ENCODE measurements around the gene DBNDD2. TPM values are rescaled to one million over a fixed set of nuclear protein-coding genes. Genes with fewer than 3 reads are reported as not detected.

DBNDD2 gene, protein sequence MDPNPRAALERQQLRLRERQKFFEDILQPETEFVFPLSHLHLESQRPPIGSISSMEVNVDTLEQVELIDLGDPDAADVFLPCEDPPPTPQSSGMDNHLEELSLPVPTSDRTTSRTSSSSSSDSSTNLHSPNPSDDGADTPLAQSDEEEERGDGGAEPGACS
- total RNA-seq: 4.9 and 11.3 TPM in 2 replicates

DNA sequence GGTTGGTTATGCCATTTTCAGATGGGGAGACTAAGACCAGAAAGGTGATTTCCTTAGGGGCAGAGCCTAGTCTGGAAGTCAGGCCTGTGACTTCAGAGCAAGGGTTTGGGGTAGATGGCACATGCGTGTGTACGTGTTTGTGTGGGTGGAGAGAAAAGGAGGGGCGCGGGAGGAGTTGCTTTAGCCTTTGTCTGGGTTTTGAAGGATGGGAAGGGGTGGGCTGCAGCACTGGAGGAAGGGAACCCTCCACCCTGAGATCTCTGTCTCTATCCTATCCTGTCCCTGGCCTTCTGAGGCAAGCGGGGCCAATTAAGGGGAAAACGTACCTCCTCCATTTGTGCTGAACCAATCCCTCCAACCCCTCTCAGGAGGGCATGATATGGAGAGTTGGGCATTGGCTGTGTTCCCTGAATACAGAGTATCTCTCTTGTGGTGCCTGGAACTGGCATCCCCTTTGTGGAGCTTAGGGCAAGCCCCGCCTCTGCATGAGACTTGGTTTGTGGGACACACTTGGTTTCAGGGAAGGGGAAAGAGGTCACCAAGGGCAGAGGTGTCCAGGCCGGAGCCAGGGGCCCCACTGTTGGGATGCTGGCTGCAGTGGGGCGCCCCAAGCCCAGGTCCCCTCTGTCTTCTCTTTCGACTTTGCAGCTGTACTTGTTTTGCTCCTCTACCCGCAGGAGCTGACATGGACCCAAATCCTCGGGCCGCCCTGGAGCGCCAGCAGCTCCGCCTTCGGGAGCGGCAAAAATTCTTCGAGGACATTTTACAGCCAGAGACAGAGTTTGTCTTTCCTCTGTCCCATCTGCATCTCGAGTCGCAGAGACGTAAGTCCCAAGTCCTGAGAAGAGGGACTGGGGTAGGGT, at the start of gene DBNDD2:
TSS of gene DBNDD2 (plus strand) at position 507 of the 863 bp plus-strand sequence. CDS start at position 686, 179 bp downstream.

GRCh38 chr20:45362804-45363610, 45.1 kb upstream of the DBNDD2 start, which contains the start of gene SYS1:
Gene SYS1, plus strand, starts transcription at chr20:45363156. Its CDS starts 376 bp downstream, at chr20:45363532.

DNA sequence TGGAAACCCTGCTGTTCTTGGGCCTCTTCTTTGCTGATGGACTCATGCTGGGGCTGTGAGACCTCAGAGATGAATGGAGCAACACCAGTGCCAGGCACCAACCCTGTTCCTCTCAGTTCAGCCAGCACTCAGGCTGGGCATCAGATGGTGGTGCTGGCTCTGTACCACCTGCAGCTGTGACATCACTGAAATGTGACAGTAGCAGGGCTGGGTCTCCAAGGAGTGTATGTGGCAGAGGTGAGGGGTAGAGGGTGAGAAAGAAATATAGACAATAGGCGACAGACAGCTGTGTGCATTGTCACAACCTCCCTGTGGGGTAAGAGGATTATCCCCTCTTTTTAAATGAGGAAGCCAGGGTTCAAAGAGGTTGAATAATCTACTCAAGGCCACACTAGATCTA, 29.9 kb upstream of the DBNDD2 start, which contains the start of gene TP53TG5:
TSS of gene TP53TG5 (minus strand) at position 135 of the 400 bp plus-strand sequence. CDS start at position 46, 89 bp downstream.

GRCh38 chr20:45415822-45416637, 7.9 kb downstream of the DBNDD2 start, which contains the start of gene PIGT:
Gene PIGT, plus strand, starts transcription at chr20:45416141. Its CDS starts 16 bp downstream, at chr20:45416157.

Other genes with a start within 250 kb of the DBNDD2 start
- not detected in 2 replicates for gene PI3, start 233.4 kb upstream of the DBNDD2 start, total RNA-seq
- gene SEMG1, start 201.3 kb upstream of the DBNDD2 start, total RNA-seq: not detected in 2 replicates
- gene SEMG2, start 186.9 kb upstream of the DBNDD2 start, total RNA-seq: not detected in 2 replicates
- gene SLPI, start 153.7 kb upstream of the DBNDD2 start, total RNA-seq: not detected in 2 replicates
- not detected in 2 replicates for gene RBPJL, start 101.4 kb upstream of the DBNDD2 start, total RNA-seq
- not detected in 2 replicates for gene MATN4, start 100.0 kb upstream of the DBNDD2 start, total RNA-seq
- gene SDC4, start 59.9 kb upstream of the DBNDD2 start, total RNA-seq: 263 and 270 TPM in 2 replicates
- 43.0 and 95.3 TPM in 2 replicates for gene SYS1, start 45.1 kb upstream of the DBNDD2 start, total RNA-seq
- gene TP53TG5, start 30.0 kb upstream of the DBNDD2 start, total RNA-seq: 3.2 TPM in 1 of 2 replicates, not detected in the other
- gene PIGT, start 7.9 kb downstream of the DBNDD2 start, total RNA-seq: 63.6 and 67.5 TPM in 2 replicates
- not detected in 2 replicates for gene WFDC2, start 61.5 kb downstream of the DBNDD2 start, total RNA-seq
- gene SPINT3, start 107.3 kb downstream of the DBNDD2 start, total RNA-seq: not detected in 2 replicates
- not detected in 2 replicates for gene WFDC6, start 131.2 kb downstream of the DBNDD2 start, total RNA-seq
- gene EPPIN, start 139.1 kb downstream of the DBNDD2 start, total RNA-seq: not detected in 2 replicates
- not detected in 2 replicates for gene WFDC8, start 171.0 kb downstream of the DBNDD2 start, total RNA-seq
- gene WFDC10A, start 221.4 kb downstream of the DBNDD2 start, total RNA-seq: not detected in 2 replicates
- gene WFDC9, start 223.0 kb downstream of the DBNDD2 start, total RNA-seq: not detected in 2 replicates

Data from myometrial cell (primary cell).